HepG2 (cell line): ENCODE data around the gene ZFP36L2. TPM values are rescaled to one million over a fixed set of nuclear protein-coding genes. Genes with fewer than 3 reads are reported as not detected.

Experiments used
- ATAC-seq: fragments of 200-7000 bp; cut with Tn5 transposase; 3 replicates; pipeline ENCODE4 v1.9.1; 2020; ENCODE audit warnings: mild to moderate bottlenecking, moderate library complexity
- BruUV-seq: library from RNA; stranded (reverse); fragments of 400-500 nt; replicated peaks from 2 replicates; lab custom pipeline; 2021; lab: Mats Ljungman, UMichigan
- CTCF ChIA-PET: fragments of 300-600 bp; formaldehyde crosslinking; extraction: SDS; loops from one replicate; lab custom pipeline; 2021; ENCODE audit warnings: low total read pairs, inconsistent platforms, low intra/inter-chr PET ratio; lab: Yijun Ruan, JAX
- POLR2A ChIA-PET: fragments of 350-600 bp; sonication (Branson Sonifier 250); formaldehyde crosslinking; loops from one replicate; lab custom pipeline; 2020; ENCODE audit warnings: antibody characterized with exemption, inconsistent platforms; lab: Yijun Ruan, JAX
- DNase-seq: peaks from one replicate; pipeline ENCODE4 v3.0.0-alpha.2; 2015; ENCODE audit warnings: low spot score
- FAIRE-seq: peaks from 3 replicates; lab custom pipeline; 2011; peaks lifted over from hg19 to GRCh38; lab: Jason Lieb, UNC
- H2AFZ ChIP-seq: one replicate; pipeline ENCODE4 v1.6.1; 2011; ENCODE audit warnings: low read length, inconsistent platforms
- H3K27ac ChIP-seq: fragments of 300-600 bp; 3 replicates; pipeline ENCODE4 v1.8.0; 2011; ENCODE audit warnings: mixed run types, mild to moderate bottlenecking, mixed read lengths, low read length, inconsistent platforms; ENCODE audit not compliant: insufficient read depth; ENCODE audit errors: extremely low read length
- H3K27me3 ChIP-seq, 2 experiments: fragments of 200-600 bp in 1 of 2; 2 replicates in 1 of 2; 3 replicates in 1 of 2; pipeline versions ENCODE4 v1.6.0 to v1.8.0; 2011; ENCODE audit warnings: low read length in 2 of 2, mild to moderate bottlenecking in 2 of 2, moderate library complexity in 2 of 2, inconsistent platforms in 1 of 2; ENCODE audit not compliant: insufficient read depth in 2 of 2, control insufficient read depth in 1 of 2
- H3K36me3 ChIP-seq, 2 experiments: fragments of 200-600 bp in 1 of 2; replicated peaks in 1 of 2; 2 replicates in 1 of 2; 3 replicates in 1 of 2; pipeline versions ENCODE4 v1.5.1 to v1.8.0; 2011; ENCODE audit warnings: low read length in 2 of 2, inconsistent platforms in 1 of 2; ENCODE audit not compliant: insufficient read depth in 2 of 2, control insufficient read depth in 1 of 2
- H3K4me1 ChIP-seq: 2 replicates; pipeline ENCODE4 v1.5.1; 2012; ENCODE audit warnings: low read length, inconsistent platforms; ENCODE audit not compliant: insufficient read depth
- H3K4me2 ChIP-seq: 2 replicates; pipeline ENCODE4 v1.6.0; 2011; ENCODE audit warnings: low read depth, low read length, inconsistent platforms
- H3K4me3 ChIP-seq, 3 experiments: fragments of 200-600 bp in 1 of 3; sonication (generic), shearing (Covaris generic) in 1 of 3; replicated peaks in 1 of 3; 2 replicates each; pipeline ENCODE4 v1.5.1; 2011 to 2016; ENCODE audit warnings: low read length in 3 of 3, inconsistent platforms in 2 of 3, low read depth in 2 of 3, mild to moderate bottlenecking in 2 of 3, control low read depth in 1 of 3, mixed read lengths in 1 of 3; ENCODE audit not compliant: insufficient read depth in 1 of 3
- H3K79me2 ChIP-seq: one replicate; pipeline ENCODE4 v1.6.1; 2011; ENCODE audit warnings: low read length, inconsistent platforms; ENCODE audit not compliant: insufficient read depth
- H3K9ac ChIP-seq: 2 replicates; pipeline ENCODE4 v1.6.0; 2011; ENCODE audit warnings: mild to moderate bottlenecking, low read depth, low read length, inconsistent platforms; ENCODE audit not compliant: insufficient read depth
- H3K9me3 ChIP-seq: 2 replicates; pipeline ENCODE4 v1.5.1; 2012; ENCODE audit warnings: mild to moderate bottlenecking, low read length
- H4K20me1 ChIP-seq: 2 replicates; pipeline ENCODE4 v1.6.0; 2011; ENCODE audit warnings: inconsistent platforms, mild to moderate bottlenecking, low read length, moderate library complexity; ENCODE audit not compliant: insufficient read depth
- FOXJ3 ChIP-seq: sonication (generic); formaldehyde crosslinking; IDR thresholded peaks from 2 replicates; pipeline ENCODE4 v1.4.0; 2020; ENCODE audit warnings: missing genetic modification reagents, mild to moderate bottlenecking, borderline replicate concordance
- KLF15 ChIP-seq: sonication (generic); formaldehyde crosslinking; IDR thresholded peaks from 2 replicates; pipeline ENCODE4 v1.8.1; 2023; ENCODE audit warnings: borderline replicate concordance, mild to moderate bottlenecking, inconsistent platforms, missing genetic modification reagents, mixed read lengths
- MIXL1 ChIP-seq: IDR thresholded peaks from 2 replicates; pipeline ENCODE4 v1.6.1; 2016
- NFYC ChIP-seq: IDR thresholded peaks from 2 replicates; pipeline ENCODE4 v1.6.1; 2016; ENCODE audit warnings: missing genetic modification reagents, missing compliant biosample characterization
- PAWR ChIP-seq: sonication (generic); formaldehyde crosslinking; IDR thresholded peaks from 2 replicates; pipeline ENCODE4 v1.4.0; 2020; ENCODE audit warnings: missing genetic modification reagents, mild to moderate bottlenecking, borderline replicate concordance
- REPIN1 ChIP-seq: sonication (generic); formaldehyde crosslinking; IDR thresholded peaks from 2 replicates; pipeline ENCODE4 v1.8.0; 2022; ENCODE audit warnings: missing genetic modification reagents, low read depth, mild to moderate bottlenecking, borderline replicate concordance
- RNF2 ChIP-seq: fragments of 450-650 bp; conservative IDR thresholded peaks from 2 replicates; pipeline ENCODE4 v1.6.1; 2016; ENCODE audit warnings: low read depth
- SP140L ChIP-seq: sonication (generic); formaldehyde crosslinking; IDR thresholded peaks from 2 replicates; pipeline ENCODE4 v1.4.0; 2020; ENCODE audit warnings: missing genetic modification reagents, borderline replicate concordance
- TCF7L2 ChIP-seq: IDR thresholded peaks from 2 replicates; pipeline ENCODE4 v1.6.1; 2011; ENCODE audit warnings: mild to moderate bottlenecking, low read depth, low read length, moderate library complexity
- TOPORS ChIP-seq: sonication (generic); formaldehyde crosslinking; IDR thresholded peaks from 2 replicates; pipeline ENCODE4 v1.8.0; 2023; ENCODE audit warnings: mild to moderate bottlenecking, missing genetic modification reagents
- ZEB1 ChIP-seq: IDR thresholded peaks from 2 replicates; pipeline ENCODE4 v1.6.1; 2012; ENCODE audit warnings: mild to moderate bottlenecking, low read depth, inconsistent platforms; ENCODE audit not compliant: insufficient replicate concordance
- ZNF558 ChIP-seq: sonication (generic); formaldehyde crosslinking; IDR thresholded peaks from 2 replicates; pipeline ENCODE4 v1.9.0; 2022; ENCODE audit warnings: mild to moderate bottlenecking, missing genetic modification reagents, borderline replicate concordance
- ZNF879 ChIP-seq: sonication (generic); formaldehyde crosslinking; IDR thresholded peaks from 2 replicates; pipeline ENCODE4 v1.8.1; 2023; ENCODE audit warnings: missing genetic modification reagents
- WGBS: methylation state at CpG from one replicate; pipeline ENCODE4 v1.1.6; 2017; ENCODE audit warnings: low lambda C conversion rate; 5-methylcytosine and 5-hydroxymethylcytosine counted together
- in situ Hi-C: cut with HindIII; loops from 2 replicates; pipeline ENCODE4 v1.10.0; 2017; ENCODE audit warnings: low pct_unique_long_range_greater_than_20kb; ENCODE audit not compliant: extremely low pct_ligation_motif_present
- intact Hi-C: fragments of 100-400 bp; cut with micrococcal nuclease; formaldehyde crosslinking; loops from one replicate; pipeline ENCODE4 v1.10.0; 2022; ENCODE audit not compliant: unreplicated experiment
- polyA plus RNA-seq, 8 experiments: library from polyadenylated mRNA; depleted of rRNA in 3 of 8; stranded (reverse) in 7 of 8; unstranded in 1 of 8; fragments of >200 nt; fragmentation: Illumina TruSeq in 4 of 8; extraction: Trizol in 4 of 8; gene quantifications; 2 replicates each; pipeline versions ENCODE4 v1.2.1 to v1.2.3, GENCODE V29; 2011 to 2016; ENCODE audit warnings: low read depth in 4 of 8, missing spikeins in 1 of 8, mixed read lengths in 1 of 8; ENCODE audit not compliant: insufficient read depth in 1 of 8
- total RNA-seq, 5 experiments: library from RNA; depleted of rRNA; stranded (reverse); fragments of >200 nt; fragmentation: Illumina TruSeq; extraction: Trizol; gene quantifications; 2 replicates each; pipeline ENCODE4 v1.2.3, GENCODE V29; 2016; ENCODE audit warnings: low read depth in 1 of 5
- TF ChIP-seq, protein P1 (sequence below): IDR thresholded peaks from 2 replicates; pipeline ENCODE4 v1.6.1; 2016
- TF ChIP-seq, protein P2 (sequence below): sonication (generic); formaldehyde crosslinking; IDR thresholded peaks from 2 replicates; pipeline ENCODE4 v1.4.0; 2020; ENCODE audit warnings: missing genetic modification reagents, borderline replicate concordance
- TF ChIP-seq, protein P3 (sequence below): sonication (generic); formaldehyde crosslinking; IDR thresholded peaks from 2 replicates; pipeline ENCODE4 v1.8.0; 2023; ENCODE audit warnings: mild to moderate bottlenecking, missing genetic modification reagents
- TF ChIP-seq, protein P4 (sequence below): sonication (generic); formaldehyde crosslinking; IDR thresholded peaks from 2 replicates; pipeline ENCODE4 v1.8.1; 2022; ENCODE audit warnings: mild to moderate bottlenecking, missing genetic modification reagents

The ZFP36L2 gene
- total and polyA plus RNA-seq, 2 of the 13 experiments (the other 11 are each of a cell fraction or from before 2014, with no cell fraction given) = 11.2 to 21.8 TPM

DNA sequence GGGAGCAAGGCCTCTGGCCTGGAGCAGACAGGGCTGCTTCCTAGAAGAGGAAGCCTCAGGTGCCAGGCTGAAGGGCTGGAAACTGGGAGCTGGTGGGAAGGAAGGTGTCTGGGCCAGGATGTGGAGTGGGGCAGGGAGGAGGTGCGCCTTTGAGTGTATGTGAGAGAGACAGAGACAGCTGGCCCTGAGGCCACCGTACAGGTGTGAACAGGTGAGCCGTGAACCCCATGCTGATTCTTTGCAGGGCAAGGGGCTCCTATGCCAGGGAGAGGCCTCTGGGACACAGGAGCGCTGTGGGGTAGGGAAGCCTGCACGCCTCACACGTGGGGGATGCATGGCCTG, 16.3 kb downstream of the ZFP36L2 start (continued):
- no peak for TF ChIP-seq TOPORS (CRISPR knock-in tag)
- TF ChIP-seq ZEB1 = peak; percentile 73
- TF ChIP-seq KLF15 (CRISPR knock-in tag) = no peak
- TF ChIP-seq, protein P1, sequence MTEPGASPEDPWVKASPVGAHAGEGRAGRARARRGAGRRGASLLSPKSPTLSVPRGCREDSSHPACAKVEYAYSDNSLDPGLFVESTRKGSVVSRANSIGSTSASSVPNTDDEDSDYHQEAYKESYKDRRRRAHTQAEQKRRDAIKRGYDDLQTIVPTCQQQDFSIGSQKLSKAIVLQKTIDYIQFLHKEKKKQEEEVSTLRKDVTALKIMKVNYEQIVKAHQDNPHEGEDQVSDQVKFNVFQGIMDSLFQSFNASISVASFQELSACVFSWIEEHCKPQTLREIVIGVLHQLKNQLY = peak; percentile 60; the same call in 1 of the 2 replicates
- no peak for TF ChIP-seq NFYC
- TF ChIP-seq ZNF879 = no peak
- 0 out of 2 replicates have a peak, but pooled peaks have one; percentile 42 for TF ChIP-seq RNF2

DNA sequence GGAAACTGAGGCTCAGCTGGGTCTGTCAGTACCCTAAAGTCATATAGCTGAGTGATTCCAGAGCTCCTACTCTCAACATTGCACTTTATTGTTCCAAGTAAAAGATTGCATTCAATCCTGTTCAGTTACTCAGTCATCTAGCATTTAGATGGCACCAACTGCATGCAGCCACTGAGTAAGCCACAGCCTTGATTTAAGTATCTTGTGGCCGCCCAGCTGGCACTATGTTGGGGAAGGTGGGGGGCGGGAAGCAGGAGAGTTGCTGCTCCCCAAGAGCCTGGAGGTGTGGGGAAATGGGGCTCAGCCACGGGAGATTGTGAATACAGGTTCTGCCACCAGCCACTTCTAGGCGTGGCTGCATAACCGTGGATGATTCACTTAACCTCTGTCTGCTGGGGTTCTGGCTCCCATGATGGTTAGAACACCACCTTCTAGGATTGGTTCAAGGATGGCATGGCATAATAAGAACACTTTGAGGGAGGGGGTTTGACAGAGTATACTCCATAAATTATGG, 17.1 kb downstream of the ZFP36L2 start:
- Histone ChIP-seq H3K36me3 (no peaks in the 10 kb centered on the region), H3K4me3 (no peak overlapping the region), H3K4me2 (no peak overlapping the region), H3K79me2 (no peaks in the 10 kb centered on the region), H3K27ac (no peak overlapping the region), H3K9ac (no peak overlapping the region), H3K27me3 (no peaks in the 10 kb centered on the region), H4K20me1 (no peaks in the 10 kb centered on the region), H3K9me3 (no peaks in the 10 kb centered on the region), H2AFZ (no peak overlapping the region), H3K4me1 (peaks cover 58% of the 10 kb centered on the region)
- BruUV-seq = no TSS peak
- CTCF ChIA-PET = no interaction called here
- intact Hi-C loops = no loop called here
- in situ Hi-C loops = no loop called here
- 98% methylated on average over 5 of the region's 5 CpGs for WGBS
- FAIRE-seq (no peak), ATAC-seq (no peak), DNase-seq (no peak)
- POLR2A ChIA-PET = interaction anchor here (1.0 to 9.9 kb wide), 4 partner anchors 11 to 45 kb away, joined by 3 to 83 read pairs (median 5); partner anchors contain the start of gene ZFP36L2
- TF ChIP-seq, protein P2, sequence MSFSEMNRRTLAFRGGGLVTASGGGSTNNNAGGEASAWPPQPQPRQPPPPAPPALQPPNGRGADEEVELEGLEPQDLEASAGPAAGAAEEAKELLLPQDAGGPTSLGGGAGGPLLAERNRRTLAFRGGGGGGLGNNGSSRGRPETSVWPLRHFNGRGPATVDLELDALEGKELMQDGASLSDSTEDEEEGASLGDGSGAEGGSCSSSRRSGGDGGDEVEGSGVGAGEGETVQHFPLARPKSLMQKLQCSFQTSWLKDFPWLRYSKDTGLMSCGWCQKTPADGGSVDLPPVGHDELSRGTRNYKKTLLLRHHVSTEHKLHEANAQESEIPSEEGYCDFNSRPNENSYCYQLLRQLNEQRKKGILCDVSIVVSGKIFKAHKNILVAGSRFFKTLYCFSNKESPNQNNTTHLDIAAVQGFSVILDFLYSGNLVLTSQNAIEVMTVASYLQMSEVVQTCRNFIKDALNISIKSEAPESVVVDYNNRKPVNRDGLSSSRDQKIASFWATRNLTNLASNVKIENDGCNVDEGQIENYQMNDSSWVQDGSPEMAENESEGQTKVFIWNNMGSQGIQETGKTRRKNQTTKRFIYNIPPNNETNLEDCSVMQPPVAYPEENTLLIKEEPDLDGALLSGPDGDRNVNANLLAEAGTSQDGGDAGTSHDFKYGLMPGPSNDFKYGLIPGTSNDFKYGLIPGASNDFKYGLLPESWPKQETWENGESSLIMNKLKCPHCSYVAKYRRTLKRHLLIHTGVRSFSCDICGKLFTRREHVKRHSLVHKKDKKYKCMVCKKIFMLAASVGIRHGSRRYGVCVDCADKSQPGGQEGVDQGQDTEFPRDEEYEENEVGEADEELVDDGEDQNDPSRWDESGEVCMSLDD (CRISPR knock-in tag) = no peak
- TF ChIP-seq PAWR (no peak), MIXL1 (CRISPR knock-in tag) (no peak), SP140L (CRISPR knock-in tag) (no peak), FOXJ3 (CRISPR knock-in tag) (no peak), REPIN1 (CRISPR knock-in tag) (no peak), TCF7L2 (no peak), ZNF558 (no peak)
- TF ChIP-seq, protein P3, sequence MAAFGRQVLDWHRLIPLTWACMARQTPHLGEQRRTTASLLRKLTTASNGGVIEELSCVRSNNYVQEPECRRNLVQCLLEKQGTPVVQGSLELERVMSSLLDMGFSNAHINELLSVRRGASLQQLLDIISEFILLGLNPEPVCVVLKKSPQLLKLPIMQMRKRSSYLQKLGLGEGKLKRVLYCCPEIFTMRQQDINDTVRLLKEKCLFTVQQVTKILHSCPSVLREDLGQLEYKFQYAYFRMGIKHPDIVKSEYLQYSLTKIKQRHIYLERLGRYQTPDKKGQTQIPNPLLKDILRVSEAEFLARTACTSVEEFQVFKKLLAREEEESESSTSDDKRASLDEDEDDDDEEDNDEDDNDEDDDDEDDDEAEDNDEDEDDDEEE (CRISPR knock-in tag) = no peak
- TF ChIP-seq, protein P4, sequence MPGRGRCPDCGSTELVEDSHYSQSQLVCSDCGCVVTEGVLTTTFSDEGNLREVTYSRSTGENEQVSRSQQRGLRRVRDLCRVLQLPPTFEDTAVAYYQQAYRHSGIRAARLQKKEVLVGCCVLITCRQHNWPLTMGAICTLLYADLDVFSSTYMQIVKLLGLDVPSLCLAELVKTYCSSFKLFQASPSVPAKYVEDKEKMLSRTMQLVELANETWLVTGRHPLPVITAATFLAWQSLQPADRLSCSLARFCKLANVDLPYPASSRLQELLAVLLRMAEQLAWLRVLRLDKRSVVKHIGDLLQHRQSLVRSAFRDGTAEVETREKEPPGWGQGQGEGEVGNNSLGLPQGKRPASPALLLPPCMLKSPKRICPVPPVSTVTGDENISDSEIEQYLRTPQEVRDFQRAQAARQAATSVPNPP (CRISPR knock-in tag) = no peak
